Transverse colon (tissue), 4 donors: ENCODE measurements around the gene CCL17. TPM values are rescaled to one million over a fixed set of nuclear protein-coding genes. Genes with fewer than 3 reads are reported as not detected.

Experiments used
- DNase-seq: peaks from one replicate; pipeline ENCODE4 v3.0.0-alpha.2; 2019
- H3K27ac ChIP-seq, 4 donors: fragments of 200-600 bp; sonication (generic); 2 replicates each; pipeline ENCODE4 v1.5.1; 2016 to 2018; ENCODE audit warnings: inconsistent platforms in 4 of 4
- H3K27me3 ChIP-seq: fragments of 200-600 bp; sonication (generic); 2 replicates; pipeline ENCODE4 v1.5.1; 2017; ENCODE audit warnings: inconsistent platforms
- H3K36me3 ChIP-seq, 4 donors: fragments of 200-600 bp; sonication (generic); 2 replicates each; pipeline ENCODE4 v1.5.1; 2017 to 2019; ENCODE audit warnings: inconsistent platforms in 4 of 4
- H3K4me1 ChIP-seq, 4 donors: fragments of 200-600 bp; sonication (generic); 2 replicates each; pipeline ENCODE4 v1.5.1; 2017 to 2020; ENCODE audit warnings: inconsistent platforms in 4 of 4
- H3K4me3 ChIP-seq, 4 donors: fragments of 200-600 bp; sonication (generic); 1 replicate in 1 of 4; 2 replicates in 3 of 4; pipeline versions ENCODE4 v1.5.1 to v1.6.1; 2017 to 2019; ENCODE audit warnings: inconsistent platforms in 4 of 4
- H3K9me3 ChIP-seq, 2 donors: fragments of 200-600 bp; sonication (generic); 2 replicates each; pipeline ENCODE4 v1.5.1; 2017 to 2019; ENCODE audit warnings: inconsistent platforms in 2 of 2
- EP300 ChIP-seq: sonication (generic); formaldehyde crosslinking; IDR thresholded peaks from one replicate; pipeline ENCODE4 v1.6.1; 2017; ENCODE audit warnings: antibody characterized with exemption, low read depth
- POLR2A ChIP-seq: fragments of 450-650 bp; IDR thresholded peaks from one replicate; pipeline ENCODE4 v1.6.1; 2016; ENCODE audit warnings: antibody characterized with exemption, mild to moderate bottlenecking, moderate library complexity
- POLR2AphosphoS5 ChIP-seq, 3 donors: sonication (generic); formaldehyde crosslinking; IDR thresholded peaks; one replicate each; pipeline ENCODE4 v1.6.1; 2016; ENCODE audit warnings: antibody characterized with exemption in 3 of 3
- WGBS, 2 donors: methylation state at CpG; one replicate each; pipeline ENCODE4 v1.1.5; 2018; ENCODE audit warnings: low coverage in 1 of 2; 5-methylcytosine and 5-hydroxymethylcytosine counted together
- in situ Hi-C, 4 donors: fragments of 200-750 bp; cut with MboI; loops; one replicate each; pipeline versions ENCODE4 v1.15.0 to v1.15.1; 2017; ENCODE audit warnings: low sequenced_read_pairs in 3 of 4, low pct_ligation_motif_present in 1 of 4, low pct_unique_long_range_greater_than_20kb in 1 of 4
- intact Hi-C: fragments of 100-400 bp; cut with DNase I; formaldehyde crosslinking; loops from one replicate; pipeline ENCODE4 v1.15.1; 2023; ENCODE audit warnings: low total_unique reads
- total RNA-seq, 4 donors: library from RNA; depleted of rRNA; stranded (reverse); fragments of >200 nt; gene quantifications; one replicate each; pipeline ENCODE4 v1.1.0, GENCODE V29; 2016
- TF ChIP-seq, protein P1 (sequence below), 5 experiments: fragments of 200-600 bp in 3 of 5; fragments of 450-650 bp in 2 of 5; sonication (generic) in 3 of 5; IDR thresholded peaks; 1 replicate in 2 of 5; 2 replicates in 3 of 5; pipeline ENCODE4 v1.5.1; 2016 to 2017; ENCODE audit warnings: antibody characterized with exemption in 5 of 5, inconsistent platforms in 3 of 5, mild to moderate bottlenecking in 2 of 5, moderate library complexity in 1 of 5

CCL17 gene
- total RNA-seq, 4 donors from 2014 or later, result 1.4 TPM; not detected in 3

- DNase-seq, result no peak
- intact Hi-C loops, result no loop called here
- in situ Hi-C loops, result loop anchor here (10.0 to 25.0 kb wide), 2 partner anchors 90 to 337 kb away; partner anchors contain the start of gene CPNE2 (in 2 of the 4)
- TF ChIP-seq POLR2A (no peak), POLR2AphosphoS5 (IDR thresholded peaks at IDR 0.05) (no peak), EP300 (no peak)
- TF ChIP-seq, protein P1, sequence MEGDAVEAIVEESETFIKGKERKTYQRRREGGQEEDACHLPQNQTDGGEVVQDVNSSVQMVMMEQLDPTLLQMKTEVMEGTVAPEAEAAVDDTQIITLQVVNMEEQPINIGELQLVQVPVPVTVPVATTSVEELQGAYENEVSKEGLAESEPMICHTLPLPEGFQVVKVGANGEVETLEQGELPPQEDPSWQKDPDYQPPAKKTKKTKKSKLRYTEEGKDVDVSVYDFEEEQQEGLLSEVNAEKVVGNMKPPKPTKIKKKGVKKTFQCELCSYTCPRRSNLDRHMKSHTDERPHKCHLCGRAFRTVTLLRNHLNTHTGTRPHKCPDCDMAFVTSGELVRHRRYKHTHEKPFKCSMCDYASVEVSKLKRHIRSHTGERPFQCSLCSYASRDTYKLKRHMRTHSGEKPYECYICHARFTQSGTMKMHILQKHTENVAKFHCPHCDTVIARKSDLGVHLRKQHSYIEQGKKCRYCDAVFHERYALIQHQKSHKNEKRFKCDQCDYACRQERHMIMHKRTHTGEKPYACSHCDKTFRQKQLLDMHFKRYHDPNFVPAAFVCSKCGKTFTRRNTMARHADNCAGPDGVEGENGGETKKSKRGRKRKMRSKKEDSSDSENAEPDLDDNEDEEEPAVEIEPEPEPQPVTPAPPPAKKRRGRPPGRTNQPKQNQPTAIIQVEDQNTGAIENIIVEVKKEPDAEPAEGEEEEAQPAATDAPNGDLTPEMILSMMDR (IDR thresholded peaks at IDR 0.05), result no peak
- H3K27ac ChIP-seq, result no peak overlapping the region
- H3K27me3 ChIP-seq, result no peaks in the 10 kb centered on the region
- no peak overlapping the region for H3K4me3 ChIP-seq
- H3K36me3 ChIP-seq, result peaks cover 0 to 5% (median 0%) of the 10 kb centered on the region in 4 donors
- no peaks in the 10 kb centered on the region for H3K9me3 ChIP-seq
- 67 to 76% methylated on average over 3 of the region's 3 CpGs for WGBS, 2 donors
- H3K4me1 ChIP-seq, result peaks cover 0 to 8% (median 2%) of the 10 kb centered on the region in 4 donors
These were observed 20.0 kb downstream of the CCL17 start for GRCh38 chr16:57424583-57424982.

DNA sequence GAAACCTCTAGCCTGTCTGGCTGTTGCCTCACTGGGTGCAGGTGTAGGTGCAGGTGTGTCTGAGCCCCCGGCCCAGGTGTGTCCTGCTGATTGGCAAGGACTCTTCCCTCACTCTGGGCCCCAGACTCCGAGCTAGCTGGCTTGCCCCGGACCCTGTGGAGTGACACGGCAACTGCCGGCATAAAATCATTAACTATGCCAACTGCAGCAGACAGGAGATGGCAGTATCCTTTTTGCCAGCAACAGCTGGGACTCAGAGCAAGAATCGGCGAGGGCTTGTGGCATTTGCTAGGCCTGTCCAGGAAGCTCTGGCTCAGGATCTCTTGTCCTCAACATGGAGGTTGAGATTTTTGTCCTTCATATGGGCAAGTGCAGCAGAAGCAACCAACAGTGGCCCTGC, 21.8 kb downstream of the CCL17 start:
- DNase-seq, result no peak
- H3K4me1 ChIP-seq, result peaks cover 0 to 8% (median 2%) of the 10 kb centered on the region in 4 donors
- no peak for TF ChIP-seq POLR2AphosphoS5 (IDR thresholded peaks at IDR 0.05)
- TF ChIP-seq, protein P1 (IDR thresholded peaks at IDR 0.05), result no peak
- no peaks in the 10 kb centered on the region for H3K27me3 ChIP-seq
- no peak overlapping the region for H3K4me3 ChIP-seq
- no peak overlapping the region for H3K27ac ChIP-seq
- intact Hi-C loops, result no loop called here
- no peaks in the 10 kb centered on the region for H3K9me3 ChIP-seq
- in situ Hi-C loops, result loop anchor here in 2 of 4 donors (10.0 kb wide), 1 partner anchor 88 kb away; no protein-coding TSS in a partner anchor
- 80% methylated on average over 7 of the region's 7 CpGs; no CpG with 5 or more reads in 1 of the 2 donors for WGBS, 2 donors
- peaks cover 0 to 20% (median 13%) of the 10 kb centered on the region in 4 donors for H3K36me3 ChIP-seq

GRCh38 chr16:57427307-57427706, 22.7 kb downstream of the CCL17 start:
- WGBS, 2 donors, result 83 to 100% methylated on average over 2 to 8 of the region's 8 CpGs
- H3K4me1 ChIP-seq, result peaks cover 0 to 4% (median 0%) of the 10 kb centered on the region in 4 donors
- H3K4me3 ChIP-seq, result no peak overlapping the region
- intact Hi-C loops, result no loop called here
- H3K27ac ChIP-seq, result no peak overlapping the region
- peaks cover 0 to 29% (median 17%) of the 10 kb centered on the region in 4 donors for H3K36me3 ChIP-seq
- no peaks in the 10 kb centered on the region for H3K9me3 ChIP-seq
- no peak for DNase-seq
- in situ Hi-C loops, result loop anchor here in 2 of 4 donors (10.0 kb wide), 1 partner anchor 87 kb away; no protein-coding TSS in a partner anchor
- TF ChIP-seq POLR2AphosphoS5 (IDR thresholded peaks at IDR 0.05), result no peak
- TF ChIP-seq EP300, result no peak
- TF ChIP-seq, protein P1 (IDR thresholded peaks at IDR 0.05), result no peak
- no peak for TF ChIP-seq POLR2A
- no peaks in the 10 kb centered on the region for H3K27me3 ChIP-seq

DNA sequence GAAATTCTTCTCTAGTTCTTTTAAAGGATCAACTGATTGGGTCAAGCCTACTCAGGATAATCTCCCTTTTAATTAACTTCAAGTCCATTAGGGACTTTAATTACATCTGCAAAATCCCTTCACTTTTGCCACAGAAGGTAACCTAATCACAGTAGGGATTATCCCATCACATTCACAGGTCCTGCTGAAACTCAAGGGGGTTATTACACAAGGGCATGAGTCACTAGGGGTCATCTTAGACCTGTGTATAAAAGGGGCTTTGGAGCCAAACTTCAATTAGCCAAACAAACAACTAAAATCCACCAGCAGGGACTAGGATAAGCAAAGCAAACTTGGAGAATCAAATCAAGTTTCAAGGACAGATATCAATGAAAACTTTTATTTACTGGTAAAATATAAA, 23.3 kb downstream of the CCL17 start:
- intact Hi-C loops (no loop called here), in situ Hi-C loops (loop anchor here in 2 of 4 donors (10.0 kb wide), 1 partner anchor 87 kb away; no protein-coding TSS in a partner anchor)
- peaks cover 0 to 34% (median 20%) of the 10 kb centered on the region in 4 donors for H3K36me3 ChIP-seq
- H3K4me1 ChIP-seq, result no peaks in the 10 kb centered on the region
- TF ChIP-seq POLR2A (no peak), POLR2AphosphoS5 (IDR thresholded peaks at IDR 0.05) (no peak), EP300 (no peak)
- TF ChIP-seq, protein P1 (IDR thresholded peaks at IDR 0.05), result no peak
- H3K9me3 ChIP-seq, result no peaks in the 10 kb centered on the region
- no peak overlapping the region for H3K27ac ChIP-seq
- no peak overlapping the region for H3K4me3 ChIP-seq
- H3K27me3 ChIP-seq, result no peaks in the 10 kb centered on the region
- DNase-seq, result no peak
